Vagina (tissue), 2 donors: ENCODE measurements around the gene DGKK. TPM values are rescaled to one million over a fixed set of nuclear protein-coding genes. Genes with fewer than 3 reads are reported as not detected.

ENCODE experiments used
- DNase-seq, 2 donors: peaks; one replicate each; pipeline ENCODE4 v3.0.0-alpha.2; 2017; ENCODE audit errors: extremely low spot score in 2 of 2
- H3K27ac ChIP-seq: fragments of 200-600 bp; sonication (generic); one replicate; pipeline ENCODE4 v1.5.1; 2019
- H3K27me3 ChIP-seq: fragments of 200-600 bp; sonication (generic); one replicate; pipeline ENCODE4 v1.5.1; 2019
- H3K36me3 ChIP-seq, 2 donors: fragments of 200-600 bp; sonication (generic); one replicate each; pipeline ENCODE4 v1.5.1; 2017 to 2019
- H3K4me1 ChIP-seq: fragments of 200-600 bp; sonication (generic); one replicate; pipeline ENCODE4 v1.5.1; 2019
- H3K4me3 ChIP-seq, 2 donors: fragments of 200-600 bp; sonication (generic); 1 replicate in 1 of 2; 2 replicates in 1 of 2; pipeline ENCODE4 v1.5.1; 2016 to 2019
- H3K9me3 ChIP-seq: fragments of 200-600 bp; sonication (generic); one replicate; pipeline ENCODE4 v1.5.1; 2019
- POLR2A ChIP-seq, 2 donors: fragments of 450-650 bp; IDR thresholded peaks; one replicate each; pipeline ENCODE4 v1.6.1; 2017; ENCODE audit warnings: antibody characterized with exemption in 2 of 2, mild to moderate bottlenecking in 2 of 2, moderate library complexity in 2 of 2
- POLR2AphosphoS5 ChIP-seq, 2 donors: sonication (generic); formaldehyde crosslinking; IDR thresholded peaks; one replicate each; pipeline ENCODE4 v1.9.0; 2017; ENCODE audit warnings: antibody characterized with exemption in 2 of 2, mild to moderate bottlenecking in 2 of 2, low read depth in 1 of 2; ENCODE audit not compliant: insufficient read depth in 1 of 2
- intact Hi-C: fragments of 100-400 bp; cut with DNase I; formaldehyde crosslinking; loops from one replicate; pipeline ENCODE4 v1.15.1; 2023
- total RNA-seq: library from RNA; depleted of rRNA; stranded (reverse); fragments of >200 nt; gene quantifications from one replicate; pipeline ENCODE4 v1.2.3, GENCODE V29; 2016
- TF ChIP-seq, protein P1 (sequence below), 3 experiments: fragments of 450-650 bp in 2 of 3; fragments of 200-600 bp in 1 of 3; sonication (generic) in 1 of 3; IDR thresholded peaks; one replicate each; pipeline ENCODE4 v1.5.1; 2017 to 2019; ENCODE audit warnings: antibody characterized with exemption in 3 of 3, mild to moderate bottlenecking in 2 of 3, moderate library complexity in 2 of 3

The DGKK gene
- total RNA-seq, 1 donor from 2014 or later, result 0.49 TPM

DNA sequence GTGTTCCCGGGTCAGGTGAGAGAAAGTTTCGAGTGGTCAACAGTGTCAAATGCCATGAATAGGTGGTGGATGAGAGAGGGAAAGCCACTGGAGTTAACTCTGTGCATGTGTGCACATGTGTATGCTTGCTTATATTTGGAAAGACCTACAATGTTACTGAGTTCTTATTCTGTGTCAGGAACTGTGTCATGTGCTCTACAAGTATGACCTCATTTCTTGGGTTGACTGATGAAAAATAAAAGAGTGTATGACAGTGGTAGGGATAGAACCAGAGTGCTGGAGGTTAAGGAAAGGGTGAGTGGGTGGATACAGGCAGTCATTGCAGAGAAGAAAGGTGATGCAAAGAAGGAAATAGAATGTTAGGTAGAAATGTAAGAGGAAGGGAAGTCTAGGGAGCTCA lies 22.1 kb upstream of the DGKK start:
- DNase-seq, result no peak
- intact Hi-C loops, result no loop called here
- no peak overlapping the region for H3K4me3 ChIP-seq
- no peak overlapping the region for H3K27ac ChIP-seq
- no peak for TF ChIP-seq POLR2A (IDR thresholded peaks at IDR 0.05)
- TF ChIP-seq POLR2AphosphoS5 (IDR thresholded peaks at IDR 0.05; ENCODE audit: insufficient read depth in 1 of 2, low read depth in 1 of 2), result no peak
- TF ChIP-seq, protein P1, sequence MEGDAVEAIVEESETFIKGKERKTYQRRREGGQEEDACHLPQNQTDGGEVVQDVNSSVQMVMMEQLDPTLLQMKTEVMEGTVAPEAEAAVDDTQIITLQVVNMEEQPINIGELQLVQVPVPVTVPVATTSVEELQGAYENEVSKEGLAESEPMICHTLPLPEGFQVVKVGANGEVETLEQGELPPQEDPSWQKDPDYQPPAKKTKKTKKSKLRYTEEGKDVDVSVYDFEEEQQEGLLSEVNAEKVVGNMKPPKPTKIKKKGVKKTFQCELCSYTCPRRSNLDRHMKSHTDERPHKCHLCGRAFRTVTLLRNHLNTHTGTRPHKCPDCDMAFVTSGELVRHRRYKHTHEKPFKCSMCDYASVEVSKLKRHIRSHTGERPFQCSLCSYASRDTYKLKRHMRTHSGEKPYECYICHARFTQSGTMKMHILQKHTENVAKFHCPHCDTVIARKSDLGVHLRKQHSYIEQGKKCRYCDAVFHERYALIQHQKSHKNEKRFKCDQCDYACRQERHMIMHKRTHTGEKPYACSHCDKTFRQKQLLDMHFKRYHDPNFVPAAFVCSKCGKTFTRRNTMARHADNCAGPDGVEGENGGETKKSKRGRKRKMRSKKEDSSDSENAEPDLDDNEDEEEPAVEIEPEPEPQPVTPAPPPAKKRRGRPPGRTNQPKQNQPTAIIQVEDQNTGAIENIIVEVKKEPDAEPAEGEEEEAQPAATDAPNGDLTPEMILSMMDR (IDR thresholded peaks at IDR 0.05), result no peak
- no peaks in the 10 kb centered on the region for H3K27me3 ChIP-seq
- H3K36me3 ChIP-seq, result no peaks in the 10 kb centered on the region
- H3K4me1 ChIP-seq, result no peaks in the 10 kb centered on the region
- H3K9me3 ChIP-seq, result no peaks in the 10 kb centered on the region

DNA sequence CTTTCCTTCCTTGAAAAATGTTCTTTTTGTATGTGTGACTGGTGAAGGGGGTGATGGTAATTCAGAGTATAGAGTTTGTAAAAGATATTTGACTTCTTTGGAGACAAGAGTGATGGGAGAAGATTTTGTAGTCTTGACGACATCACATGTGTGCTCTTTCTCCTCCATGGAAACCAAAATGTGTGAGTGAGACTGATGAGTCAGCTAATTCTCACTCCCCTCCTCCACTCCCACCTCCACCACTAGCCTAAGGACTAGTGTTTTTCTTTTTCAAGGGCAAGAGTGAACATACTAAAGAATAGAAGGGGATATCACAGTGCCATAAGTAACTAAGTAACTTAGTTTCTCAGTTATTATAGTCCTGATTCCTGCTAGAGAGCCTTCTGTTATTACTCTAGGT lies 14.0 kb upstream of the DGKK start:
- H3K27me3 ChIP-seq, result no peaks in the 10 kb centered on the region
- no peak overlapping the region for H3K4me3 ChIP-seq
- H3K27ac ChIP-seq, result no peak overlapping the region
- no peaks in the 10 kb centered on the region for H3K9me3 ChIP-seq
- H3K36me3 ChIP-seq, result no peaks in the 10 kb centered on the region
- intact Hi-C loops, result no loop called here
- no peaks in the 10 kb centered on the region for H3K4me1 ChIP-seq
- TF ChIP-seq POLR2AphosphoS5 (IDR thresholded peaks at IDR 0.05; ENCODE audit: insufficient read depth in 1 of 2, low read depth in 1 of 2) (no peak), POLR2A (IDR thresholded peaks at IDR 0.05) (no peak)
- TF ChIP-seq, protein P1 (IDR thresholded peaks at IDR 0.05), result no peak
- DNase-seq, result no peak

- intact Hi-C loops, result no loop called here
- no peak overlapping the region for H3K4me3 ChIP-seq
- no peak for DNase-seq
These were observed 12.7 kb upstream of the DGKK start for GRCh38 chrX:50483283-50483682.

DNA sequence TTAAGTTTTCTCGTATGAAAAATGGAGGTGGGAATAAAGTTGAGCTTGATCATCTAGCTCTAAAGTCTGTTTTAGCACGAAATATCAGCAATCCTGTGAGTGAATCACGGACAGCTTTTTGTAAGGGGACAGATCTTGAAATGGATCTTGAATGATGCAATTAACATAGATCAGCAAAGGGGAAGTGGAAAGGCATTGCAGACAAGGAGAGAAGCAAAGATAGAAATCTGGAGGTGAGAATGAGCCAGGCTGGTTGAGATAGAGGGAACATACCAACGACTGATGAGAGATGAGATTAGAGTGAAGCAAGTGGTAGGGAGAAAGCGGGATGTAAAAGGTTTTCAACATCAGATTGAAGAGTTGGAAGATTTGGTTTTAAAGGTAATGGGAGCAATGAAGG lies 4.6 kb upstream of the DGKK start:
- Histone ChIP-seq H3K27me3 (no peaks in the 10 kb centered on the region), H3K9me3 (no peaks in the 10 kb centered on the region), H3K36me3 (no peaks in the 10 kb centered on the region), H3K4me3 (no peak overlapping the region), H3K27ac (no peak overlapping the region), H3K4me1 (no peaks in the 10 kb centered on the region)
- TF ChIP-seq, protein P1 (IDR thresholded peaks at IDR 0.05), result no peak
- TF ChIP-seq POLR2A (IDR thresholded peaks at IDR 0.05) (no peak), POLR2AphosphoS5 (IDR thresholded peaks at IDR 0.05; ENCODE audit: insufficient read depth in 1 of 2, low read depth in 1 of 2) (no peak)
- DNase-seq, result no peak
- intact Hi-C loops, result loop anchor here (10.0 kb wide), 1 partner anchor 1140 kb away; the partner anchor contains the start of gene CENPVL3

More at GRCh38 chrX:50483283-50483682, 12.7 kb upstream of the DGKK start:
- TF ChIP-seq POLR2A (IDR thresholded peaks at IDR 0.05) (no peak), POLR2AphosphoS5 (IDR thresholded peaks at IDR 0.05; ENCODE audit: insufficient read depth in 1 of 2, low read depth in 1 of 2) (no peak)
- TF ChIP-seq, protein P1 (IDR thresholded peaks at IDR 0.05), result no peak
- Histone ChIP-seq H3K4me1 (no peaks in the 10 kb centered on the region), H3K27me3 (no peaks in the 10 kb centered on the region), H3K9me3 (no peaks in the 10 kb centered on the region), H3K36me3 (no peaks in the 10 kb centered on the region), H3K27ac (no peak overlapping the region)

- no peak for DNase-seq
- Histone ChIP-seq H3K27me3 (no peaks in the 10 kb centered on the region), H3K4me3 (no peak overlapping the region), H3K27ac (no peak overlapping the region), H3K36me3 (no peaks in the 10 kb centered on the region), H3K4me1 (no peaks in the 10 kb centered on the region), H3K9me3 (no peaks in the 10 kb centered on the region)
- TF ChIP-seq, protein P1 (IDR thresholded peaks at IDR 0.05), result no peak
- TF ChIP-seq POLR2AphosphoS5 (IDR thresholded peaks at IDR 0.05; ENCODE audit: insufficient read depth in 1 of 2, low read depth in 1 of 2) (no peak), POLR2A (IDR thresholded peaks at IDR 0.05) (no peak)
- intact Hi-C loops, result loop anchor here (10.0 kb wide), 1 partner anchor 1143 kb away; the partner anchor contains the start of gene CENPVL3
These were observed 765 bp upstream of the DGKK start for GRCh38 chrX:50471390-50471789.
